Mammary epithelial cell (primary cell): ENCODE data around the gene LRBA.

ENCODE experiments used
- CTCF ChIP-seq, 2 donors: IDR thresholded peaks in 1 of 2; conservative IDR thresholded peaks in 1 of 2; 2 replicates each; pipeline ENCODE4 v1.5.1; 2011 to 2012; ENCODE audit warnings: inconsistent platforms in 2 of 2, low read length in 2 of 2, mild to moderate bottlenecking in 2 of 2, control low read depth in 1 of 2, low read depth in 1 of 2; ENCODE audit not compliant: insufficient read depth in 1 of 2; ENCODE audit errors: extremely low read depth in 1 of 2
- EZH2 ChIP-seq: IDR thresholded peaks from 2 replicates; pipeline ENCODE4 v1.6.1; 2012; ENCODE audit warnings: low read length, inconsistent platforms, borderline replicate concordance

- TF ChIP-seq EZH2, result no peak
- no peak for TF ChIP-seq CTCF (conservative IDR thresholded peaks at IDR 0.05 in 1 of 2, IDR thresholded peaks at IDR 0.05 in 1 of 2; ENCODE audit: extremely low read depth in 1 of 2, insufficient read depth in 1 of 2, low read depth in 1 of 2, low read length in 2 of 2)
Observed at GRCh38 chr4:150278206-150278605, 736.9 kb downstream of the LRBA start.
